ENCODE results near the gene IFNA16. TPM values are rescaled to one million over a fixed set of nuclear protein-coding genes. Genes with fewer than 3 reads are reported as not detected.

IFNA16 gene
- not detected in 2 replicates for total RNA-seq

GRCh38 chr9:21217211-21217610 is at the start of gene IFNA16:
IFNA16 (minus strand) TSS chr9:21217311; CDS start chr9:21217305, 6 bp downstream.

GRCh38 chr9:21239911-21240310 is 22.8 kb upstream of the IFNA16 start, which contains the start of gene IFNA14:
IFNA14 (minus strand) TSS chr9:21240005; CDS start chr9:21239935, 70 bp downstream.

GRCh38 chr9:21228122-21228521 is 11.0 kb upstream of the IFNA16 start, which contains the start of gene IFNA17:
IFNA17 (minus strand) TSS chr9:21228222; CDS start chr9:21228173, 49 bp downstream.

GRCh38 chr9:21207043-21207442 is 10.1 kb downstream of the IFNA16 start, which contains the start of gene IFNA10:
IFNA10 (minus strand) TSS chr9:21207143; CDS start chr9:21207097, 46 bp downstream.

GRCh38 chr9:21202105-21202504 is 15.0 kb downstream of the IFNA16 start, which contains the start of gene IFNA7:
IFNA7 (minus strand) TSS chr9:21202205; CDS start chr9:21202165, 40 bp downstream.

GRCh38 chr9:21187487-21187886 is 29.6 kb downstream of the IFNA16 start, which contains the start of gene IFNA4:
IFNA4 (minus strand) TSS chr9:21187587; CDS start chr9:21187531, 56 bp downstream.

GRCh38 chr9:21166560-21166959 is 50.6 kb downstream of the IFNA16 start, which contains the start of gene IFNA21:
IFNA21 (minus strand) TSS chr9:21166660; CDS start chr9:21166612, 48 bp downstream.

Other genes with a start within 250 kb of the IFNA16 start
- 0.19 and 0.98 TPM in 2 replicates for gene HACD4, start 185.7 kb downstream of the IFNA16 start, total RNA-seq
- gene IFNB1, start 139.4 kb downstream of the IFNA16 start, total RNA-seq, result not detected in 2 replicates
- not detected in 2 replicates for gene IFNW1, start 75.5 kb downstream of the IFNA16 start, total RNA-seq
- gene IFNA21, start 50.7 kb downstream of the IFNA16 start, total RNA-seq, result not detected in 2 replicates
- not detected in 2 replicates for gene IFNA4, start 29.7 kb downstream of the IFNA16 start, total RNA-seq
- gene IFNA7, start 15.1 kb downstream of the IFNA16 start, total RNA-seq, result not detected in 2 replicates
- gene IFNA10, start 10.2 kb downstream of the IFNA16 start, total RNA-seq, result not detected in 2 replicates
- gene IFNA17, start 10.9 kb upstream of the IFNA16 start, total RNA-seq, result not detected in 2 replicates
- not detected in 2 replicates for gene IFNA14, start 22.7 kb upstream of the IFNA16 start, total RNA-seq
- gene IFNA5, start 88.0 kb upstream of the IFNA16 start, total RNA-seq, result not detected in 2 replicates
- 34.0 and 41.5 TPM in 2 replicates for gene KLHL9, start 118.1 kb upstream of the IFNA16 start, total RNA-seq
- gene IFNA6, start 133.6 kb upstream of the IFNA16 start, total RNA-seq, result not detected in 2 replicates
- gene IFNA13, start 150.7 kb upstream of the IFNA16 start, total RNA-seq, result not detected in 2 replicates
- gene IFNA2, start 168.1 kb upstream of the IFNA16 start, total RNA-seq, result not detected in 2 replicates
- gene IFNA8, start 191.8 kb upstream of the IFNA16 start, total RNA-seq, result not detected in 2 replicates
- not detected in 2 replicates for gene IFNA1, start 223.1 kb upstream of the IFNA16 start, total RNA-seq